Astrocyte of the spinal cord (primary cell): ENCODE data around the gene ZFP92.
A peak's percentile ranks its signal among the peaks of the same experiment; 100 is the strongest.

ENCODE experiments used
- DNase-seq: peaks from one replicate; pipeline ENCODE4 v3.0.0; 2011; ENCODE audit warnings: low read depth, low spot score
- H3K4me3 ChIP-seq: 2 replicates; pipeline ENCODE4 v1.5.1; 2011; ENCODE audit warnings: low read depth, mild to moderate bottlenecking, low read length, moderate library complexity
- CTCF ChIP-seq: IDR thresholded peaks from 2 replicates; pipeline ENCODE4 v1.5.1; 2012; ENCODE audit warnings: low read depth, mild to moderate bottlenecking, low read length, inconsistent platforms
- in situ Hi-C: cut with HindIII; loops from 2 replicates; pipeline ENCODE4 v1.10.0; 2017; ENCODE audit warnings: low sequenced_read_pairs

The ZFP92 gene

GRCh38 chrX:153370293-153371055 is 40.8 kb upstream of the ZFP92 start:
- no peak for TF ChIP-seq CTCF
- no peak overlapping the region for H3K4me3 ChIP-seq
- in situ Hi-C loops: no loop called here
- peak; percentile 5 for DNase-seq

- peak; percentile 49 for DNase-seq
- in situ Hi-C loops: no loop called here
- H3K4me3 ChIP-seq: no peak overlapping the region
- no peak for TF ChIP-seq CTCF
These were observed 40.0 kb upstream of the ZFP92 start for GRCh38 chrX:153371256-153371655.

DNA sequence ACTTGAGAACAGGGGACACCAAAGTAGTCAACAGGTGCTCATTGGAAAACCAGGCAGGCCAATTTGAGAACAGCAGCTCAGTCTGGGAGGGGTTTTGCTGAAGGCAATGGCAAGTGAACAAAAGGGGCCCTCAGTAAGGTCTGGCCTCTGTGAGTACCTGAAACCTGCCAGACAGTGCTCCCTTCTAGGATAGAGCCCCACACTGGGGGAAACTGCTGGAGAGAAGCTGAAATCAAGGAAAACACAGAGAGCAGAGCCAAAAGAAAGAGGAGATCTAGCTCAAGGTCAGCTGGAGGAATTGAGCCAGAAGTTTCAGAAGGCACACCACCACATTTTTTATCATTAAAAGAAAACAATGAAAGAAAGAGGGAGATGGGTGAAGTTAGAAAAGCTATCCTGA is 38.3 kb upstream of the ZFP92 start:
- TF ChIP-seq CTCF: no peak

DNA sequence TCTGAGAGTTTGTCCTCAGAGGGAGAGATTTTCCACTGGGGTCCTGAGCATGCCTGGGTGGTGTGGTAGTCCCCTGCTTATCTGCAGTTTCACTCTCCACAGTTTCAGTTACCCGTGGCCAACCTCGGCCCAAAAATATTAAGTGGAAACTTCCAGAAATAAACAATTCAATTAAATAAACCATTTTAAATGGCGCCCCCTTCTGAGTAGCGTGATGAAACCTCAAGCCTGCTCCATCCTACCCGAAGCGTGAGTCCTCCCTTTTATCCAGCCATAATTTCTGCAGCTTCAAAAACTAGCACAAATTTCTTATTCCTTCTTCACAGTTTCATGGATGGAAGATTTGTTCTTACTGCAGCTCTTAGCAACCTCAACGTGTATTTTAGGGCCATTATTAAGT is 36.8 kb upstream of the ZFP92 start:
- no peak for TF ChIP-seq CTCF
- in situ Hi-C loops: no loop called here
- no peak overlapping the region for H3K4me3 ChIP-seq
- no peak for DNase-seq

More for the DNA sequence above, 38.3 kb upstream of the ZFP92 start:
- in situ Hi-C loops: no loop called here
- no peak for DNase-seq
- no peak overlapping the region for H3K4me3 ChIP-seq

DNA sequence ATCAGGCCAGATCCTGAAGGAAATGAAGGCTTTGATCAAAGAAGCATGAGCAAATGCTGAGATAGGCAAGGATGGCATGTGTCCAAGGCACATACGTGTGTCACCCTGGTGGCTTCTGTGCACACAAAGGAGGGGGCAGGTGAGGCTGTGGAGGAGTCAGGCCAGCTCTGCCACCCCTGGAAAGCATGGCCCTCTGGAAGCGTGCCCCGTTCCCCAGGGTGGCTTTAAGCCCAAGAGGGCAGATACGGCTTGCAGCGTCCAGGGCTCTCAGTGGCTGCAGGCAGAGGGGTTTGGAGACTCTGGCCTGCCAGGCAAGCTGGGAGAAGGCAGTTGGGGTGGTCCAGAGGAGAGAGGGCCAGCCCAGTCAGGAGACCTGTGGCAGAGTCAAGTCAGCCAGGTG is 35.7 kb upstream of the ZFP92 start:
- DNase-seq: no peak
- H3K4me3 ChIP-seq: no peak overlapping the region
- in situ Hi-C loops: no loop called here
- TF ChIP-seq CTCF: no peak

DNA sequence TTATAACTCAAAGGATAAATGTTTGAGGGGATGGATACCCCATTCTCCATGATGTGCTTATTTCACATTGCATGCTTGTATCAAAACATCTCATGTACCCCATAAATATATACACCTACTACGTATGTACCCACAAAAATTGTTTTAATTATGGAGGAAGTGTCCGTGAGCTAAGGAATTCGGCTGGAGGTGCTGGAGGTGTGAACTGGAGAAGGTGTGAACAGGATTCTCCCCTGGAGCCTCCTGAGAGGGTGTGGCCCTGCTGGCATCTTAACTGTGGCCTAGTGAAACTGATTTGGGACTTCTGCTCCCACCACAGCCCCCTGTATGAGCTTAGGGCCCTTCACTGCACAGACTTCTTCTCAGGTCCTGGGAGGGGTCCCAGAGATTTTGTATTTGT is 33.5 kb upstream of the ZFP92 start:
- in situ Hi-C loops: no loop called here
- H3K4me3 ChIP-seq: no peak overlapping the region
- no peak for TF ChIP-seq CTCF
- no peak for DNase-seq
